Spleen (tissue), 11 donors: ENCODE data around the gene C7orf57. TPM values are rescaled to one million over a fixed set of nuclear protein-coding genes. Genes with fewer than 3 reads are reported as not detected.

Experiments
- DNase-seq: peaks from one replicate; pipeline ENCODE4 v3.0.0-alpha.2; 2020
- H3K27ac ChIP-seq, 8 donors: fragments of 200-600 bp; sonication (generic) in 7 of 8; 1 replicate in 4 of 8; 2 replicates in 4 of 8; pipeline versions ENCODE4 v1.5.0 to v1.8.0; 2016 to 2021; ENCODE audit warnings: inconsistent platforms in 4 of 8, mild to moderate bottlenecking in 4 of 8, moderate library complexity in 1 of 8
- H3K27me3 ChIP-seq, 7 donors: fragments of 200-600 bp; sonication (generic) in 6 of 7; replicated peaks in 1 of 7; 1 replicate in 4 of 7; 2 replicates in 3 of 7; pipeline versions ENCODE4 v1.5.0 to v1.8.0; 2016 to 2021; ENCODE audit warnings: inconsistent platforms in 3 of 7, mild to moderate bottlenecking in 1 of 7
- H3K36me3 ChIP-seq, 6 donors: fragments of 200-600 bp; sonication (generic) in 5 of 6; 1 replicate in 4 of 6; 2 replicates in 2 of 6; pipeline versions ENCODE4 v1.5.0 to v1.8.0; 2016 to 2021; ENCODE audit warnings: inconsistent platforms in 2 of 6
- H3K4me1 ChIP-seq, 6 donors: fragments of 200-600 bp; sonication (generic) in 5 of 6; 1 replicate in 3 of 6; 2 replicates in 3 of 6; pipeline versions ENCODE4 v1.5.0 to v1.8.0; 2016 to 2021; ENCODE audit warnings: inconsistent platforms in 3 of 6
- H3K4me3 ChIP-seq, 8 donors: fragments of 200-600 bp; sonication (generic) in 7 of 8; 1 replicate in 4 of 8; 2 replicates in 4 of 8; pipeline versions ENCODE4 v1.5.0 to v1.8.0; 2016 to 2021; ENCODE audit warnings: inconsistent platforms in 4 of 8, mild to moderate bottlenecking in 4 of 8, moderate library complexity in 2 of 8
- H3K9me3 ChIP-seq, 8 donors: fragments of 200-600 bp; sonication (generic) in 7 of 8; 1 replicate in 4 of 8; 2 replicates in 4 of 8; pipeline versions ENCODE4 v1.5.0 to v1.8.0; 2016 to 2021; ENCODE audit warnings: inconsistent platforms in 4 of 8
- POLR2A ChIP-seq, 3 donors: fragments of 450-650 bp; IDR thresholded peaks; one replicate each; pipeline ENCODE4 v1.5.1; 2017; ENCODE audit warnings: antibody characterized with exemption in 3 of 3, mild to moderate bottlenecking in 1 of 3
- POLR2AphosphoS5 ChIP-seq, 3 donors: sonication (generic); formaldehyde crosslinking; IDR thresholded peaks; one replicate each; pipeline ENCODE4 v1.5.1; 2017; ENCODE audit warnings: antibody characterized with exemption in 3 of 3
- WGBS, 5 donors: extraction: QIAGEN DNeasy Blood & Tissue Kit in 3 of 5; methylation state at CpG; one replicate each; pipeline versions ENCODE4 v1.1.5 to v1.1.7; 2013 to 2018; 5-methylcytosine and 5-hydroxymethylcytosine counted together
- intact Hi-C: fragments of 100-400 bp; cut with DNase I; formaldehyde crosslinking; loops from one replicate; pipeline ENCODE4 v1.15.0; 2023; ENCODE audit warnings: low total_unique reads
- polyA plus RNA-seq, 3 donors: library from polyadenylated mRNA; stranded (reverse); fragments of 200-250 nt; gene quantifications; one replicate each; pipeline ENCODE4 v1.2.1, GENCODE V29; 2013
- total RNA-seq, 7 donors: library from RNA; depleted of rRNA in 3 of 7; stranded (reverse); fragments of >200 nt in 3 of 7; fragmentation: NEBNext Ultra II Directional in 4 of 7; extraction: Animal tissue kit (Norgen Biotek cat#: 25700) in 4 of 7; gene quantifications; one replicate each; pipeline versions ENCODE4 v1.1.0 to v1.2.1, GENCODE V29; 2016 to 2021
- TF ChIP-seq, protein P1 (sequence below), 11 experiments: fragments of 200-600 bp in 7 of 11; fragments of 450-650 bp in 4 of 11; sonication (generic) in 4 of 11; IDR thresholded peaks in 8 of 11; conservative IDR thresholded peaks in 3 of 11; 1 replicate in 7 of 11; 2 replicates in 4 of 11; pipeline versions ENCODE4 v1.4.0 to v1.8.0; 2016 to 2021; ENCODE audit warnings: antibody characterized with exemption in 11 of 11, inconsistent platforms in 4 of 11, mild to moderate bottlenecking in 1 of 11
- donor health status: healthy with polysubstance abuse.
- donor health status: DM: no; HTN: no; CAD: no; lungs with moderate emphysema.
- donor health status: DM: no; HTN: no; CAD: no.
- donor health status: Bipolar disorder and iron deficiency.
- donor health status: healthy.
- donor health status: DM: no; HTN: no; CAD: no.
- donor health status: DM: yes; HTN: yes; CAD: no.

C7orf57 gene
- total and polyA plus RNA-seq, 10 donors: 0.03 TPM; not detected in 9

GRCh38 chr7:48041653-48041970 is 6.3 kb downstream of the C7orf57 start:
- intact Hi-C loops: no loop called here
- no peak overlapping the region for H3K27ac ChIP-seq
- H3K9me3 ChIP-seq: no peaks in the 10 kb centered on the region
- no peak overlapping the region for H3K4me3 ChIP-seq
- no peak for DNase-seq
- TF ChIP-seq POLR2A (IDR thresholded peaks at IDR 0.05): no peak
- TF ChIP-seq POLR2AphosphoS5 (IDR thresholded peaks at IDR 0.05): no peak
- TF ChIP-seq, protein P1, sequence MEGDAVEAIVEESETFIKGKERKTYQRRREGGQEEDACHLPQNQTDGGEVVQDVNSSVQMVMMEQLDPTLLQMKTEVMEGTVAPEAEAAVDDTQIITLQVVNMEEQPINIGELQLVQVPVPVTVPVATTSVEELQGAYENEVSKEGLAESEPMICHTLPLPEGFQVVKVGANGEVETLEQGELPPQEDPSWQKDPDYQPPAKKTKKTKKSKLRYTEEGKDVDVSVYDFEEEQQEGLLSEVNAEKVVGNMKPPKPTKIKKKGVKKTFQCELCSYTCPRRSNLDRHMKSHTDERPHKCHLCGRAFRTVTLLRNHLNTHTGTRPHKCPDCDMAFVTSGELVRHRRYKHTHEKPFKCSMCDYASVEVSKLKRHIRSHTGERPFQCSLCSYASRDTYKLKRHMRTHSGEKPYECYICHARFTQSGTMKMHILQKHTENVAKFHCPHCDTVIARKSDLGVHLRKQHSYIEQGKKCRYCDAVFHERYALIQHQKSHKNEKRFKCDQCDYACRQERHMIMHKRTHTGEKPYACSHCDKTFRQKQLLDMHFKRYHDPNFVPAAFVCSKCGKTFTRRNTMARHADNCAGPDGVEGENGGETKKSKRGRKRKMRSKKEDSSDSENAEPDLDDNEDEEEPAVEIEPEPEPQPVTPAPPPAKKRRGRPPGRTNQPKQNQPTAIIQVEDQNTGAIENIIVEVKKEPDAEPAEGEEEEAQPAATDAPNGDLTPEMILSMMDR (IDR thresholded peaks at IDR 0.05 in 8 of 11, conservative IDR thresholded peaks at IDR 0.05 in 3 of 11): no peak
- no peaks in the 10 kb centered on the region for H3K36me3 ChIP-seq
- peaks cover 0 to 7% (median 0%) of the 10 kb centered on the region in 6 donors for H3K4me1 ChIP-seq
- peaks cover 0 to 9% (median 0%) of the 10 kb centered on the region in 7 donors for H3K27me3 ChIP-seq
- WGBS, 5 donors: 65 to 86% (median 76%) methylated on average over 3 of the region's 3 CpGs

DNA sequence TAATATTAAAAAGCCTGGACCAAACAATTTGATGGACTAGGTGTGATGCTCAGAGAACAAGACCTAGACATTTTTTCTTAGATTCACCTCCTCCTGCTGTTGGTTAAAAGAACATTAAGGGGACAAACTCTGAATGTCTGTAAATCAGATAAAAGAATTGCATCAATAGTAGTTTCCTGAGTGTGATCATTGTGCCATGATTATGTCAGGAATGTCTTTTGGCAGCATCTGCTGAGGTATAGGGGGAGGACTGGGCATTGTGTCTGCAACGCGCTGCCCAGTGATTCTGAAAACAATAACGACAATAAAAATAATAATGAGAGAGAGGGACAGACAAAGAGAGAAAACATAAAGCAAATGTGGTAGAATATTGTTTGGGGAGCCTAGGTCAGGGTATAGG is 6.9 kb downstream of the C7orf57 start:
- H3K4me3 ChIP-seq: no peak overlapping the region
- H3K27me3 ChIP-seq: peaks cover 0 to 3% (median 0%) of the 10 kb centered on the region in 7 donors
- no peaks in the 10 kb centered on the region for H3K9me3 ChIP-seq
- peaks cover 0 to 7% (median 0%) of the 10 kb centered on the region in 6 donors for H3K4me1 ChIP-seq
- TF ChIP-seq, protein P1 (IDR thresholded peaks at IDR 0.05 in 8 of 11, conservative IDR thresholded peaks at IDR 0.05 in 3 of 11): no peak
- no peak for TF ChIP-seq POLR2A (IDR thresholded peaks at IDR 0.05)
- TF ChIP-seq POLR2AphosphoS5 (IDR thresholded peaks at IDR 0.05): no peak
- 80 to 88% (median 88%) methylated on average over 3 of the region's 3 CpGs for WGBS, 5 donors
- no peaks in the 10 kb centered on the region for H3K36me3 ChIP-seq
- intact Hi-C loops: no loop called here
- no peak overlapping the region for H3K27ac ChIP-seq
- DNase-seq: no peak

DNA sequence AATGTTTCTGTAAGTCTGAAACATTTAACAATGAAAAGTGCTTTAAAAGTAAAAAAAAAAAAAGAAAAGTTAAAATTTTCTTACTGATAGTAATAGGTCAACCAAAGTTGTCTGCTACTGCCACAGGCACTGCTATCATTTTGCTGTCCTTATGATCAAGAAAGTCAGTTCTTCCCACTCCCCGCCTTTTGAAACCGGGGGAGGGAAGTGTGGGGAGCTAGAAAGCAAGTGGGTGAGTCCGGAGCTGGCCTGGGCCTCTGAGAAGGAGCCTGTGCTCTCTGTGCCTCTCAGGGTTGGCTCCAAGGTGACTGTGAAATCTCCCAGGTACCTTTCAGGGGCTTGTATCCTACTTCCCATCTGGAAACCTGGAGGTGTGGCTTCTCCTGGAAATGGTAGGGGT is 7.3 kb downstream of the C7orf57 start:
- intact Hi-C loops: no loop called here
- Histone ChIP-seq H3K4me3 (no peak overlapping the region), H3K9me3 (no peaks in the 10 kb centered on the region), H3K4me1 (peaks cover 0 to 7% (median 0%) of the 10 kb centered on the region in 6 donors), H3K27me3 (no peaks in the 10 kb centered on the region), H3K27ac (no peak overlapping the region), H3K36me3 (no peaks in the 10 kb centered on the region)
- DNase-seq: no peak
- 53 to 76% (median 64%) methylated on average over 3 of the region's 3 CpGs for WGBS, 5 donors
- TF ChIP-seq POLR2AphosphoS5 (IDR thresholded peaks at IDR 0.05) (no peak), POLR2A (IDR thresholded peaks at IDR 0.05) (no peak)

DNA sequence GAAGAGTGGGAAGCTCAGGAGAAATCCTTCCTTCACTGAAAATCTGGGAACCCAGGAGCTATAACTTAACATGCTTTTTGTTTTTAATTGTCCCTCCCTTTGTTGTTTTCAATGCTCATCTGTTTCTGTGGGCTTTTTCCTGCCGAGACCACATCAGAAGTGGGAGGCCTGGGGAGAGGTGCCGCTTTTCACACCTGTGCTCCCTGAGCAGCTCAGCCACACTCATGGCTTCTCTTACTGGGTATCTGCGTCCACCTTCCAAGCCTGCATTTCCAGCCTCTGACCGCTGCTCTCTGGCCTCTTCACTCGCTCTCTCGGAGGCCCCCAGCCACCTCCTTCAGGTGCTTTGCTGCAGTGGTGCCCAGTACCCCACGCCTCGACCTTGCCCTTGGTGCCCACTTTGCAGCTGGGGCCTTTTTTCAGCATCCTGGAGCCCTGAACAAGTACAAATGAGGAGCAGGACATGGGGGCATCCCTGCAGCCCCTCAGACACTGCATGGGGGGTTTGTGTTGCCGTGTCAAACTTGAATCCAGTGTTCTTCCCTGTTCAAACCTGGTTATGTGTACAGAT is 9.9 kb downstream of the C7orf57 start:
- Histone ChIP-seq H3K4me3 (no peak overlapping the region), H3K4me1 (peaks cover 0 to 7% (median 0%) of the 10 kb centered on the region in 6 donors), H3K9me3 (no peaks in the 10 kb centered on the region), H3K27me3 (no peaks in the 10 kb centered on the region), H3K36me3 (no peaks in the 10 kb centered on the region), H3K27ac (no peak overlapping the region)
- DNase-seq: no peak
- 64 to 76% (median 67%) methylated on average over 9 of the region's 9 CpGs for WGBS, 5 donors
- no peak for TF ChIP-seq POLR2AphosphoS5 (IDR thresholded peaks at IDR 0.05)
- TF ChIP-seq POLR2A (IDR thresholded peaks at IDR 0.05): no peak
- TF ChIP-seq, protein P1 (IDR thresholded peaks at IDR 0.05 in 8 of 11, conservative IDR thresholded peaks at IDR 0.05 in 3 of 11): no peak
- intact Hi-C loops: no loop called here
